HG03196 (cell line): Measurements from ENCODE around the gene TOMM40.
"Not testable (repeated sequence)": the region's sequence is repeated elsewhere in the genome, so short reads cannot be mapped to it uniquely, and the experiment has no call there.

Experiments
- ATAC-seq: cut with Tn5 transposase; IDR thresholded peaks from one replicate; pipeline ENCODE4 v1.9.1; 2021; ENCODE audit not compliant: unreplicated experiment

Gene TOMM40

DNA sequence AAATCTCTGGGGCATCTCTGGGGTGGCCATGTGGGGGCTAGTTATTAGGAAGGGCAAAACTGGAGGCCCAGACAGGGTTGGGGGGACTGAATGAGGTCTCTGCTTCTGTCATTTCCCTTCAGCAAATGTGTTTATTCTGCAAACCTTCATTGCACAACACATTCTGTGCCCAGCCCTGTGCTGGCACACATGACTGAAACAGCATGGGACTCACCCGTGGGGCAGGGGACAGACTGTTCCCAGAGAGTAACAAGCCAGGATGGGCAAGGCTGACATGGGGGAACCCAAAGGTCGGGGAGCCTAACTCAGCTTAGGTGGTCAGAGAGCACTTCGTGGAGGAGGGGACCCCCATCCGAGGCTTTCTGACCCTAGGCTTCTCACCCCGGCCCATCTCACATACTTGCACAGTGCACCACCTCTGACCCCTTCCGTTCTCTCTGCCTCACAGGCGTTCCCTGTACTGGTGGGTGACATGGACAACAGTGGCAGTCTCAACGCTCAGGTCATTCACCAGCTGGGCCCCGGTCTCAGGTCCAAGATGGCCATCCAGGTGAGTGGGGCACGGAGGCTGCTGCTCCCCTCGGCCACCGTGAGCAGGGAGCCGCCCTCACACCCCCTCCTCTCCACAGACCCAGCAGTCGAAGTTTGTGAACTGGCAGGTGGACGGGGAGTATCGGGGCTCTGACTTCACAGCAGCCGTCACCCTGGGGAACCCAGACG is 2.4 kb downstream of the TOMM40 start:
- no peak for ATAC-seq

DNA sequence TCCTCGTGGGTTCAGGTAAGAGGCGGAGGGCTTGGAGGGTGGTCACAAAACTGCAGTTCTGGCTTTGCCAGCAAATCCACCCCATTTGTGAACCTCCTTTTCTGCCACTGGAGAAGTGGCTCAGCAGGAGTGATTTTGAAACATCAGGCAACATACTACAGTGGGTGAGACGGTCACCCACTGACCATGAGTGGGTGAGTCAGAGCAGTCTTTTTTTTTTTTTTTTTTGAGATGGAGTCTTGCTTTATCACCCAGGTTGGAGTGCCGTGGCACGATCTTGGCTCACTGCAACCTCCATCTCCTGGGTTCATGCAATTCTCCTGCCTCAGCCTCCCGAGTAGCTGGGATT is 3.0 kb downstream of the TOMM40 start:
- no peak for ATAC-seq

DNA sequence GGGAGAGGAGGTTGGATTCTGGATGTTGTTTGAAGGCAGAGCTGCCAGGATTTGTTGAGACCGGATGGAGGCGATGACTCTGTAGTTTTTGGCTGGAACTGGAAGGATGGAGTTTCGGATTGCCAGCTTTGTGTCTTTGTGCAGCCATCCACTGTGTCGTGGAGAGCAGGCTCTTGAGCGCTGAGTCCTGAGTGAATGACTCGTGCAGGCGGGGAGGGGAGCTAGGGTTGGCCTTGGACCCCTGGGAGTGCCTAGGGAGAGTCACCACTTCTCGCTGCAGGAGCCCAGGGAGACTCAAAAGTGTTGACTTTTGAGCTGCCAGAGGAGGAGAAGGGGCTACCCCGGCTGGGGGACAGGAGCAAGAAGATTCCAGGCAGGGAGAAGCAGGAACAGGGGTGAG is 3.9 kb downstream of the TOMM40 start:
- ATAC-seq = no peak

DNA sequence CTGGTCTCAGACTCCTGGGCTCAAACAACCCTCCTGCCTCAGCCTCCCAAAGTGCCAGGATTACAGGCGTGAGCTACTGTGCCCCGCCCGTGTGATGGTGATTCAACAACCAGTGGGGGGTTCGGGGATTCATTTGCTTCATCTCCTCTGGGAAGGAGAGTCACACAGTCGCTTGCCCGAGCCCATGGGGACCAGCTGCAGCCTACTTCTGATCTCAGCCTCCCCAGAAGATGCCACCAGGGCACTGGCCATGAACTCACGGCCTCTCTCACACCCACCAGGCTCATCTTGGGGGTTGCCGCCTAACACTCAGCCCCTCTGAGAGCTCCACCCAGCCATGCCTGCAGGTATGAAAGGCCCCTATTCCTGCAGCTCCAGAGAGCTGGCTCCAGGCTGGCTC is 6.8 kb downstream of the TOMM40 start:
- ATAC-seq = no peak

DNA sequence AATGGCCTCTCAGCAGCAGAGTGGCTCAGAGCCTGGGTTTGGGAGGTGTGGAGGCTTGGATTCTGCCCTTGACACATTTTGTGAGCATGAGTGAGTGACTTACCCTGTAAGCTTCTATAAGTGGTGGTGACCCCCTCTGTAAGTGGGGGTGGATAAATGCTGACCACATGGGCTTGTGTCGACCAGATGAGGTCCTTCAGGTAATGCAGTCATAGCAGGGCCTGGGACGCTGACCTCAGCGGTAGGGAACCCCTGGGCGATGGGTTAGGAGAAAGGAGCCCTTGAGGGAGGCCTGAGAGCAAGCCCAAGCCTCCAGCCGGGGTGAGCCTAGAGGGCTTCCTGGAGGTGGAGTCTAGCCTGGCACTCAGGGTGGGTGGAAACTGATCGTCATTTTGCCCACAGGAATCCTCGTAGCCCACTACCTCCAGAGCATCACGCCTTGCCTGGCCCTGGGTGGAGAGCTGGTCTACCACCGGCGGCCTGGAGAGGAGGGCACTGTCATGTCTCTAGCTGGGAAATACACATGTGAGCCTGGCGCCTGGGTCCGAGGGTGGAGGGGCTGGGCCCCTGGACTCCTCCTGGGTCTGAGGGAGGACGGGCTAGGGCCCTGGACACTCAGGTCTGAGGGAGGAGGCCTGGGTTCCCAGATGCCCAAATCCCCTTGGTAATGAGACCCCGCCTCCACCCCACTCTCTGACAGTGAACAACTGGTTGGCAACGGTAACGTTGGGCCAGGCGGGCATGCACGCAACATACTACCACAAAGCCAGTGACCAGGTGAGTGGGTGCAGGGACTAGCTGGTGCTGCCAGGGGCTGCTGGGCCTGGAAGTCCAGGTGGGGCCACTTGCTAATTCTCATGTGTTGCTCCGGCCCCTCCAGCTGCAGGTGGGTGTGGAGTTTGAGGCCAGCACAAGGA is 9.5 kb downstream of the TOMM40 start:
- ATAC-seq = no peak

DNA sequence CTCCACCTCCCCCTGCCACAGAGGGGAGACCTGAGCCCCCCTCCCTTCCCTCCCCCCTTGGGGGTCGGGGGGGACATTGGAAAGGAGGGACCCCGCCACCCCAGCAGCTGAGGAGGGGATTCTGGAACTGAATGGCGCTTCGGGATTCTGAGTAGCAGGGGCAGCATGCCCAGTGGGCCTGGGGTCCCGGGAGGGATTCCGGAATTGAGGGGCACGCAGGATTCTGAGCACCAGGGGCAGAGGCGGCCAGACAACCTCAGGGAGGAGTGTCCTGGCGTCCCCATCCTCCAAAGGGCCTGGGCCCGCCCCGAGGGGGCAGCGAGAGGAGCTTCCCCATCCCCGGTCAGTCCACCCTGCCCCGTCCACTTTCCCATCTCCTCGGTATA is 12.2 kb downstream of the TOMM40 start:
- no peak for ATAC-seq

DNA sequence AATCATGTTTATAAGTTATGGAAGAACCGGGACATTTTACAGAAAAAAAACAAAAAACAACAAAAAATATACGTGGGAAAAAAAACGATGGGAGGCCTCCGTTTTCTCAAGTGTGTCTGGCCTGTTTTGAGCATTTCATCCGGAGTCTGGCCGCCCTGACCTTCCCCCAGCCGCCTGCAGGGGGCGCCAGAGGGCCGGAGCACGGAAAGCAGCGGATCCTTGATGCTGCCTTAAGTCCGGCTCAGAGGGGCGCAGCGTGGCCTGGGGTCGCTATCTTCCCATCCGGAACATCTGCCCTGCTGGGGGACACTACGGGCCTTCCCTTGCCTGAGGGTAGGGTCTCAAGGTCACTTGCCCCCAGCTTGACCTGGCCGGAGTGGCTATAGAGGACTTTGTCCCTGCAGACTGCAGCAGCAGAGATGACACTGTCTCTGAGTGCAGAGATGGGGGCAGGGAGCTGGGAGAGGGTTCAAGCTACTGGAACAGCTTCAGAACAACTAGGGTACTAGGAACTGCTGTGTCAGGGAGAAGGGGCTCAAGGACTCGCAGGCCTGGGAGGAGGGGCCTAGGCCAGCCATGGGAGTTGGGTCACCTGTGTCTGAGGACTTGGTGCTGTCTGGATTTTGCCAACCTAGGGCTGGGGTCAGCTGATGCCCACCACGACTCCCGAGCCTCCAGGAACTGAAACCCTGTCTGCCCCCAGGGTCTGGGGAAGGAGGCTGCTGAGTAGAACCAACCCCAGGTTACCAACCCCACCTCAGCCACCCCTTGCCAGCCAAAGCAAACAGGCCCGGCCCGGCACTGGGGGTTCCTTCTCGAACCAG is 12.8 kb downstream of the TOMM40 start:
- no peak for ATAC-seq

DNA sequence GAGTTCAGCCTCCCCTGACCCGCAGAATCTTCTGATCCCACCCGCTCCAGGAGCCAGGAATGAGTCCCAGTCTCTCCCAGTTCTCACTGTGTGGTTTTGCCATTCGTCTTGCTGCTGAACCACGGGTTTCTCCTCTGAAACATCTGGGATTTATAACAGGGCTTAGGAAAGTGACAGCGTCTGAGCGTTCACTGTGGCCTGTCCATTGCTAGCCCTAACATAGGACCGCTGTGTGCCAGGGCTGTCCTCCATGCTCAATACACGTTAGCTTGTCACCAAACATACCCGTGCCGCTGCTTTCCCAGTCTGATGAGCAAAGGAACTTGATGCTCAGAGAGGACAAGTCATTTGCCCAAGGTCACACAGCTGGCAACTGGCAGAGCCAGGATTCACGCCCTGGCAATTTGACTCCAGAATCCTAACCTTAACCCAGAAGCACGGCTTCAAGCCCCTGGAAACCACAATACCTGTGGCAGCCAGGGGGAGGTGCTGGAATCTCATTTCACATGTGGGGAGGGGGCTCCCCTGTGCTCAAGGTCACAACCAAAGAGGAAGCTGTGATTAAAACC is 13.5 kb downstream of the TOMM40 start:
- ATAC-seq = no peak

DNA sequence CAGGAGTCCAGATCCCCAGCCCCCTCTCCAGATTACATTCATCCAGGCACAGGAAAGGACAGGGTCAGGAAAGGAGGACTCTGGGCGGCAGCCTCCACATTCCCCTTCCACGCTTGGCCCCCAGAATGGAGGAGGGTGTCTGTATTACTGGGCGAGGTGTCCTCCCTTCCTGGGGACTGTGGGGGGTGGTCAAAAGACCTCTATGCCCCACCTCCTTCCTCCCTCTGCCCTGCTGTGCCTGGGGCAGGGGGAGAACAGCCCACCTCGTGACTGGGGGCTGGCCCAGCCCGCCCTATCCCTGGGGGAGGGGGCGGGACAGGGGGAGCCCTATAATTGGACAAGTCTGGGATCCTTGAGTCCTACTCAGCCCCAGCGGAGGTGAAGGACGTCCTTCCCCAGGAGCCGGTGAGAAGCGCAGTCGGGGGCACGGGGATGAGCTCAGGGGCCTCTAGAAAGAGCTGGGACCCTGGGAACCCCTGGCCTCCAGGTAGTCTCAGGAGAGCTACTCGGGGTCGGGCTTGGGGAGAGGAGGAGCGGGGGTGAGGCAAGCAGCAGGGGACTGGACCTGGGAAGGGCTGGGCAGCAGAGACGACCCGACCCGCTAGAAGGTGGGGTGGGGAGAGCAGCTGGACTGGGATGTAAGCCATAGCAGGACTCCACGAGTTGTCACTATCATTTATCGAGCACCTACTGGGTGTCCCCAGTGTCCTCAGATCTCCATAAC is 14.5 kb downstream of the TOMM40 start, which contains the start of gene APOE:
TSS of gene APOE (plus strand) at position 360 of the 724 bp plus-strand sequence. CDS start 829 bp downstream, outside the sequence.
- no peak for ATAC-seq

DNA sequence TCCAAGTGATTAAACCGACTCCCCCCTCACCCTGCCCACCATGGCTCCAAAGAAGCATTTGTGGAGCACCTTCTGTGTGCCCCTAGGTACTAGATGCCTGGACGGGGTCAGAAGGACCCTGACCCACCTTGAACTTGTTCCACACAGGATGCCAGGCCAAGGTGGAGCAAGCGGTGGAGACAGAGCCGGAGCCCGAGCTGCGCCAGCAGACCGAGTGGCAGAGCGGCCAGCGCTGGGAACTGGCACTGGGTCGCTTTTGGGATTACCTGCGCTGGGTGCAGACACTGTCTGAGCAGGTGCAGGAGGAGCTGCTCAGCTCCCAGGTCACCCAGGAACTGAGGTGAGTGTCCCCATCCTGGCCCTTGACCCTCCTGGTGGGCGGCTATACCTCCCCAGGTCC is 16.6 kb downstream of the TOMM40 start:
- no peak for ATAC-seq

DNA sequence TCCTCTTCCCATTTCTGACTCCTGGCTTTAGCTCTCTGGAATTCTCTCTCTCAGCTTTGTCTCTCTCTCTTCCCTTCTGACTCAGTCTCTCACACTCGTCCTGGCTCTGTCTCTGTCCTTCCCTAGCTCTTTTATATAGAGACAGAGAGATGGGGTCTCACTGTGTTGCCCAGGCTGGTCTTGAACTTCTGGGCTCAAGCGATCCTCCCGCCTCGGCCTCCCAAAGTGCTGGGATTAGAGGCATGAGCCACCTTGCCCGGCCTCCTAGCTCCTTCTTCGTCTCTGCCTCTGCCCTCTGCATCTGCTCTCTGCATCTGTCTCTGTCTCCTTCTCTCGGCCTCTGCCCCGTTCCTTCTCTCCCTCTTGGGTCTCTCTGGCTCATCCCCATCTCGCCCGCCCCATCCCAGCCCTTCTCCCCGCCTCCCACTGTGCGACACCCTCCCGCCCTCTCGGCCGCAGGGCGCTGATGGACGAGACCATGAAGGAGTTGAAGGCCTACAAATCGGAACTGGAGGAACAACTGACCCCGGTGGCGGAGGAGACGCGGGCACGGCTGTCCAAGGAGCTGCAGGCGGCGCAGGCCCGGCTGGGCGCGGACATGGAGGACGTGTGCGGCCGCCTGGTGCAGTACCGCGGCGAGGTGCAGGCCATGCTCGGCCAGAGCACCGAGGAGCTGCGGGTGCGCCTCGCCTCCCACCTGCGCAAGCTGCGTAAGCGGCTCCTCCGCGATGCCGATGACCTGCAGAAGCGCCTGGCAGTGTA is 17.2 kb downstream of the TOMM40 start:
- ATAC-seq = no peak

DNA sequence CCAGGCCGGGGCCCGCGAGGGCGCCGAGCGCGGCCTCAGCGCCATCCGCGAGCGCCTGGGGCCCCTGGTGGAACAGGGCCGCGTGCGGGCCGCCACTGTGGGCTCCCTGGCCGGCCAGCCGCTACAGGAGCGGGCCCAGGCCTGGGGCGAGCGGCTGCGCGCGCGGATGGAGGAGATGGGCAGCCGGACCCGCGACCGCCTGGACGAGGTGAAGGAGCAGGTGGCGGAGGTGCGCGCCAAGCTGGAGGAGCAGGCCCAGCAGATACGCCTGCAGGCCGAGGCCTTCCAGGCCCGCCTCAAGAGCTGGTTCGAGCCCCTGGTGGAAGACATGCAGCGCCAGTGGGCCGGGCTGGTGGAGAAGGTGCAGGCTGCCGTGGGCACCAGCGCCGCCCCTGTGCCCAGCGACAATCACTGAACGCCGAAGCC is 17.8 kb downstream of the TOMM40 start:
- no peak for ATAC-seq

DNA sequence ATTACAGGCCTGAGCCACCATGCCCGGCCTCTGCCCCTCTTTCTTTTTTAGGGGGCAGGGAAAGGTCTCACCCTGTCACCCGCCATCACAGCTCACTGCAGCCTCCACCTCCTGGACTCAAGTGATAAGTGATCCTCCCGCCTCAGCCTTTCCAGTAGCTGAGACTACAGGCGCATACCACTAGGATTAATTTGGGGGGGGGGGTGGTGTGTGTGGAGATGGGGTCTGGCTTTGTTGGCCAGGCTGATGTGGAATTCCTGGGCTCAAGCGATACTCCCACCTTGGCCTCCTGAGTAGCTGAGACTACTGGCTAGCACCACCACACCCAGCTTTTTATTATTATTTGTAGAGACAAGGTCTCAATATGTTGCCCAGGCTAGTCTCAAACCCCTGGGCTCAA is 18.7 kb downstream of the TOMM40 start:
- no peak for ATAC-seq

DNA sequence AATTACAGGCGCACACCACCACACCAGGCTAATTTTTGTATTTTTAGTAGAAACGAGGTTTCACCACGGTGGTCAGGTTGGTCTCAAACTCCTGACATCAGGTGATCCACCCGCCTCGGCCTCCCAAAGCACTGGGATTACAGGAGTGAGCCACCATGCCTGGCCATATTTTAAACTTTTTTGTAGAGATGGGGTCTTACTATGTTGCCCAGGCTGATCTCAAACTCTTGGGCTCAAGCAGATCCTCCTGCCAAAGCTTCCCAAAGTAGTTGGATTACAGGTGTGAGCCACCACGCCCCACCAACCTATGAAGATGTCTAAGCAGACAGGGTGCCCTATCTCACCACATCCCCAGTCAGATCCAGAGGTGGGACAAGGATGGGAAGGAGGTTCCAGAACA is 20.8 kb downstream of the TOMM40 start:
- not testable (repeated sequence) for ATAC-seq

DNA sequence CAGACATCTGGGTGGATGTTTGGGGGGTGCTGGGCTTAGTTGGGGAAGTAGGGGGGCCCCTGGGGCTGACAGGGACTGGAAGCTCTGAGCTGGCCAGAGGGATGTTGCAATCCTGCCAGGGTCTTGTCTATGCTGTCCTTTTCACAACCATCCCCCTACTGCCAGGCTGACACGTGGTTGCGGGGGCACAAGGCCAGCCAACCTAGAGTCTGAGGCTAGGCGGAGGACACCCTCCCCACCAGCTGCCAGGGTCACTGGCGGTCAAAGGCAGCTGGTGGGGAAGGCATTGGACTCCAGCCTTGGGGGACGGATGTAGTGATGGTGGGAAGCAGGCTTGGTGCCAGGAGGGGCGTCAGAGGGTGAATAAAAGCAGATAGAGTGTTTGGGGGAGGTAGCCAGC is 21.8 kb downstream of the TOMM40 start:
- ATAC-seq = no peak

DNA sequence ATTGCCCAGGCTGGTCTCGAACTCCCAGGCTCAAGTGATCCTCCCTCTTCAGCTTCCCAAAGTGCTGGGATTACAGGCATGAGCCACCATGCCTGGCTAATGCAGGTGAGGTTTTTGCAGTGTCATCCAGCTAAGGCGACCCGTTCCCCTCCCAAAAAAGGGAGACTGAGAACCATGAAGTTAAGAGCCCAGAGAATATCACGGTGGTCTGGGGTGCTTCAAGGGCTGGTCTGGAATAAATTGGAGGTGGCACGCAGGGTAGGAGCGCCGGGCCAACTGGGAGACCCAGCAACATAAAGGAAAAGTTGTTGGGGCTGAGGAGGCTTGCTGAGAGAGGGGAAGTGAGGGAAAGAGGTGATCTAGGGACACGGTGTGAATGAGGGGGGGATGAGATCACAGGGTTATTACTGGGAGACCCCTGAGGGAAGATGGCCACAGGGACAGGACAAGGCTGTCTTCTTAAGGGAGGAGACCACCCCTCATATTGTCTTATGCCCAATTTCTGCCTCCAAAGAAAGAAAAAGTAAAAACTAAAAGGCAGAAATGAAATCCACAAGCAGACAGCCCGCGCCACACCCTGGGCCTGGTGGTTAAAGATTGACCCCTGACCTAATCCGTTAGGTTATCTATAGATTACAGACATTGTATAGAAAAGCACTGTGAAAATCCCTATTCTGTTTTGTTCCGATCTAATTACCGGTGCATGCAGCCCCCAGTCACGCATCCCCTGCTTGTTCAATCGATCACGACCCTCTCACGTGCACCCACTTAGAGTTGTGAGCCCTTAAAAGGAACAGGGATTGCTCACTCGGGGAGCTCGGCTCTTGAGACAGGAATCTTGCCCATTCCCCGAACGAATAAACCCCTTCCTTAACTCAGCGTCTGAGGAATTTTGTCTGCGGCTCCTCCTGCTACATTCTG is 22.7 kb downstream of the TOMM40 start:
- not testable (repeated sequence) for ATAC-seq

DNA sequence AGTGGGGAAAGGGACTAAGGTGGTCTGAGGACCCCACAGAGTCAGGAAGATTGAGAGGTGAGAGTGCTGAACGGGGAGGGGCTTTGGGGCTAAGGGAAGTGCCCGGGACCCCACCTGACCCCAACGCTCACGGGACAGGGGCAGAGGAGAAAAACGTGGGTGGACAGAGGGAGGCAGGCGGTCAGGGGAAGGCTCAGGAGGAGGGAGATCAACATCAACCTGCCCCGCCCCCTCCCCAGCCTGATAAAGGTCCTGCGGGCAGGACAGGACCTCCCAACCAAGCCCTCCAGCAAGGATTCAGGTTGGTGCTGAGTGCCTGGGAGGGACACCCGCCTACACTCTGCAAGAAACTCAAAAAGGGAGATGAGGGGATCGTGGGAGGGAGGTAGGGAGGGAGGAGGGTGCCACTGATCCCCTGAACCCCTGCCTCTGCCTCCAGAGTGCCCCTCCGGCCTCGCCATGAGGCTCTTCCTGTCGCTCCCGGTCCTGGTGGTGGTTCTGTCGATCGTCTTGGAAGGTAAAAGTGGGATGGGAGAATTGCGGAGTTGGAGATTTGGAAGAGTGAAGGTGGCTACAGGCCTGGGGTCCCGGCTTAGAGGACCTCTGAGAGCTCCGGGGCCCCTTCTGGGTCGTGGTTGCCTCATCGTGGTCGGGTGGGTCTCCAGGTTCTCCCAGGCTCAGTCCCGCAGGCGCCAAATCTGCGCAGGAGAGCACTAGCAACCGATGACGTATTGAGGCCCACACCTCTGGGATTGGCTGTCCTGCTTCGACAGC is 23.6 kb downstream of the TOMM40 start, which contains the start of gene APOC1:
TSS of gene APOC1 (plus strand) at position 176 of the 774 bp plus-strand sequence. CDS start at position 460, 284 bp downstream.
- ATAC-seq = peak; percentile 77
